ENCODE measurements around the gene NPIPB8. TPM values are rescaled to one million over a fixed set of nuclear protein-coding genes. Genes with fewer than 3 reads are reported as not detected.

Gene NPIPB8
- total and polyA plus RNA-seq, 2 experiments from 2014 or later = 0.14 TPM; not detected in 1

- TF ChIP-seq, protein P1, sequence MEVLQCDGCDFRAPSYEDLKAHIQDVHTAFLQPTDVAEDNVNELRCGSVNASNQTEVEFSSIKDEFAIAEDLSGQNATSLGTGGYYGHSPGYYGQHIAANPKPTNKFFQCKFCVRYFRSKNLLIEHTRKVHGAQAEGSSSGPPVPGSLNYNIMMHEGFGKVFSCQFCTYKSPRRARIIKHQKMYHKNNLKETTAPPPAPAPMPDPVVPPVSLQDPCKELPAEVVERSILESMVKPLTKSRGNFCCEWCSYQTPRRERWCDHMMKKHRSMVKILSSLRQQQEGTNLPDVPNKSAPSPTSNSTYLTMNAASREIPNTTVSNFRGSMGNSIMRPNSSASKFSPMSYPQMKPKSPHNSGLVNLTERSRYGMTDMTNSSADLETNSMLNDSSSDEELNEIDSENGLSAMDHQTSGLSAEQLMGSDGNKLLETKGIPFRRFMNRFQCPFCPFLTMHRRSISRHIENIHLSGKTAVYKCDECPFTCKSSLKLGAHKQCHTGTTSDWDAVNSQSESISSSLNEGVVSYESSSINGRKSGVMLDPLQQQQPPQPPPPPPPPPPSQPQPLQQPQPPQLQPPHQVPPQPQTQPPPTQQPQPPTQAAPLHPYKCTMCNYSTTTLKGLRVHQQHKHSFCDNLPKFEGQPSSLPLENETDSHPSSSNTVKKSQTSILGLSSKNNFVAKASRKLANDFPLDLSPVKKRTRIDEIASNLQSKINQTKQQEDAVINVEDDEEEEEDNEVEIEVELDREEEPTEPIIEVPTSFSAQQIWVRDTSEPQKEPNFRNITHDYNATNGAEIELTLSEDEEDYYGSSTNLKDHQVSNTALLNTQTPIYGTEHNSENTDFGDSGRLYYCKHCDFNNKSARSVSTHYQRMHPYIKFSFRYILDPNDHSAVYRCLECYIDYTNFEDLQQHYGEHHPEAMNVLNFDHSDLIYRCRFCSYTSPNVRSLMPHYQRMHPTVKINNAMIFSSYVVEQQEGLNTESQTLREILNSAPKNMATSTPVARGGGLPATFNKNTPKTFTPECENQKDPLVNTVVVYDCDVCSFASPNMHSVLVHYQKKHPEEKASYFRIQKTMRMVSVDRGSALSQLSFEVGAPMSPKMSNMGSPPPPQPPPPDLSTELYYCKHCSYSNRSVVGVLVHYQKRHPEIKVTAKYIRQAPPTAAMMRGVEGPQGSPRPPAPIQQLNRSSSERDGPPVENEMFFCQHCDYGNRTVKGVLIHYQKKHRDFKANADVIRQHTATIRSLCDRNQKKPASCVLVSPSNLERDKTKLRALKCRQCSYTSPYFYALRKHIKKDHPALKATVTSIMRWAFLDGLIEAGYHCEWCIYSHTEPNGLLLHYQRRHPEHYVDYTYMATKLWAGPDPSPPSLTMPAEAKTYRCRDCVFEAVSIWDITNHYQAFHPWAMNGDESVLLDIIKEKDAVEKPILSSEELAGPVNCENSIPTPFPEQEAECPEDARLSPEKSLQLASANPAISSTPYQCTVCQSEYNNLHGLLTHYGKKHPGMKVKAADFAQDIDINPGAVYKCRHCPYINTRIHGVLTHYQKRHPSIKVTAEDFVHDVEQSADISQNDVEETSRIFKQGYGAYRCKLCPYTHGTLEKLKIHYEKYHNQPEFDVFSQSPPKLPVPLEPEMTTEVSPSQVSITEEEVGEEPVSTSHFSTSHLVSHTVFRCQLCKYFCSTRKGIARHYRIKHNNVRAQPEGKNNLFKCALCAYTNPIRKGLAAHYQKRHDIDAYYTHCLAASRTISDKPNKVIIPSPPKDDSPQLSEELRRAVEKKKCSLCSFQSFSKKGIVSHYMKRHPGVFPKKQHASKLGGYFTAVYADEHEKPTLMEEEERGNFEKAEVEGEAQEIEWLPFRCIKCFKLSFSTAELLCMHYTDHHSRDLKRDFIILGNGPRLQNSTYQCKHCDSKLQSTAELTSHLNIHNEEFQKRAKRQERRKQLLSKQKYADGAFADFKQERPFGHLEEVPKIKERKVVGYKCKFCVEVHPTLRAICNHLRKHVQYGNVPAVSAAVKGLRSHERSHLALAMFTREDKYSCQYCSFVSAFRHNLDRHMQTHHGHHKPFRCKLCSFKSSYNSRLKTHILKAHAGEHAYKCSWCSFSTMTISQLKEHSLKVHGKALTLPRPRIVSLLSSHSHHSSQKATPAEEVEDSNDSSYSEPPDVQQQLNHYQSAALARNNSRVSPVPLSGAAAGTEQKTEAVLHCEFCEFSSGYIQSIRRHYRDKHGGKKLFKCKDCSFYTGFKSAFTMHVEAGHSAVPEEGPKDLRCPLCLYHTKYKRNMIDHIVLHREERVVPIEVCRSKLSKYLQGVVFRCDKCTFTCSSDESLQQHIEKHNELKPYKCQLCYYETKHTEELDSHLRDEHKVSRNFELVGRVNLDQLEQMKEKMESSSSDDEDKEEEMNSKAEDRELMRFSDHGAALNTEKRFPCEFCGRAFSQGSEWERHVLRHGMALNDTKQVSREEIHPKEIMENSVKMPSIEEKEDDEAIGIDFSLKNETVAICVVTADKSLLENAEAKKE (CRISPR knock-in tag; IDR thresholded peaks at IDR 0.05) = no peak
- TF ChIP-seq EZH2 (IDR thresholded peaks at IDR 0.05; ENCODE audit: low read depth, unreplicated experiment) (no peak), STAT1 (IDR thresholded peaks at IDR 0.05; ENCODE audit: unreplicated experiment) (no peak), ZNF331 (CRISPR knock-in tag; IDR thresholded peaks at IDR 0.05; ENCODE audit: low read depth) (no peak), POLR2AphosphoS5 (IDR thresholded peaks at IDR 0.05; ENCODE audit: low read depth) (no peak)
Measured at GRCh38 chr16:28602529-28602928, 35.3 kb upstream of the NPIPB8 start (continued).

DNA sequence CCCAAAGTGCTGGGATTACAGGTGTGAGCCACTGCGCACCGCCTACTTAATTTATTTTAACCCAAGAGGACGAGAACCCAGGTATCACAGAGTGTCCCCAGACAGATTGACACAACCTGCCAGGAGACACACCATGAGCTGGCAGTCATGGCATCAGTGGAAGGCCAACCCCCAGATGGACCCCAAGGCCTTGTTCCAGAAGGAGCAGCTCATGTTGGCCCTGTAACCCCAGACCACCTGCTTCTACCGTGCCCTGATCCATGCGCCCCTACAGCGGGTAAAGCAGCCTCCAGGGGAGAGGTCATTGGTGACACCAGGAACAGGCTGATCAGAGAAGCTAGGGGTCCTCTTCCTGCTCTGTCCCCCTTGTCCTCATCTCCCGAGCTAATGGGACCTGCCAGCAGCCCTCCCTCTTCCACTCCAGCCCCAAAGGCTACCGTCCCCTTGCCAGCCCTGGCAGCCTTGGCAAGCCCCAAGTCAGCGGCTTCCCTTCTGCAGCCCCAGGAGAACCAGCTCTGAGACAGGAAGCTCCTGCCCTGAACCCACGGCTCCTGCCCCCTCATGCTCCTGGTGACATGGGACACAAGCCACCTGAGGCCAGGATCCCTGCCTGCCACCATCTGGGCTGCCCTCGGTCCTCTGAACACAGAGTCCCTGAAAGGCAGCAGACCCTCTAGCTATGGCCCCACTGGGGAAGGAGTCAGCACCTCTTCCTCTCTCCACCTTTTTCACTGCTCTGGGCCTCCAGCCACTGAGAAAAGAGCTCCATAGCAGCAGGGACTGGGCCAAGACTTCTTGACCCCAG is 34.3 kb upstream of the NPIPB8 start:
- no peak overlapping the region for H3K27ac ChIP-seq (ENCODE audit: low read depth)
- H3K27me3 ChIP-seq (ENCODE audit: insufficient read depth) = no peaks in the 10 kb centered on the region
- Mint-ChIP-seq H3K36me3 (ENCODE audit: low read depth) (no peaks in the 10 kb centered on the region), H3K4me1 (no peaks in the 10 kb centered on the region), H3K9me3 (no peaks in the 10 kb centered on the region), H3K27me3 (ENCODE audit: insufficient read depth, low read depth, poor library complexity) (peaks cover 3% of the 10 kb centered on the region), H3K4me3 (no peak overlapping the region), H3K27ac (no peak overlapping the region)
- DNase-seq (ENCODE audit: low spot score) (no peak), ATAC-seq (no peak)
- no peaks in the 10 kb centered on the region for H4K20me1 ChIP-seq (replicated peaks; ENCODE audit: insufficient read depth)
- H3K4me1 ChIP-seq (ENCODE audit: insufficient read depth) = no peaks in the 10 kb centered on the region
- TF ChIP-seq EZH2phosphoT487 (IDR thresholded peaks at IDR 0.05; ENCODE audit: unreplicated experiment) = no peak
- TF ChIP-seq CREB1 (CRISPR knock-in tag; IDR thresholded peaks at IDR 0.05; ENCODE audit: low read depth) = no peak
- TF ChIP-seq JUNB (IDR thresholded peaks at IDR 0.05; ENCODE audit: unreplicated experiment) = no peak
- TF ChIP-seq NANOG (IDR thresholded peaks at IDR 0.05; ENCODE audit: borderline replicate concordance) = no peak
- H3K36me3 ChIP-seq (ENCODE audit: insufficient read depth) = no peaks in the 10 kb centered on the region
- H3K4me3 ChIP-seq = no peak overlapping the region
- no peak overlapping the region for H2AFZ ChIP-seq
- H3K9me2 ChIP-seq (ENCODE audit: insufficient read depth) = no peaks in the 10 kb centered on the region
- H3K4me2 ChIP-seq = no peak overlapping the region
- no peaks in the 10 kb centered on the region for H3K79me2 ChIP-seq (replicated peaks; ENCODE audit: insufficient read depth)
- H3F3A ChIP-seq (replicated peaks; ENCODE audit: low read depth) = no peaks in the 10 kb centered on the region
